Measurements from ENCODE around the gene LRP1B.
A peak's percentile ranks its signal among the peaks of the same experiment; 100 is the strongest.

LRP1B gene

GRCh38 chr2:141068053-141068682, 1062.6 kb downstream of the LRP1B start:
- DNase-seq = no peak

GRCh38 chr2:141065042-141065441, 1065.8 kb downstream of the LRP1B start:
- DNase-seq = no peak

GRCh38 chr2:141063406-141063805, 1067.4 kb downstream of the LRP1B start:
- no peak for DNase-seq

- no peak for DNase-seq
Observed at GRCh38 chr2:141062443-141062842, 1068.4 kb downstream of the LRP1B start.

- DNase-seq = no peak
Observed at GRCh38 chr2:141062031-141062430, 1068.8 kb downstream of the LRP1B start.

GRCh38 chr2:141058556-141058955, 1072.3 kb downstream of the LRP1B start:
- DNase-seq = no peak

- no peak for DNase-seq
Observed at GRCh38 chr2:141055531-141055930, 1075.3 kb downstream of the LRP1B start.

GRCh38 chr2:141048951-141049350, 1081.9 kb downstream of the LRP1B start:
- no peak for DNase-seq

GRCh38 chr2:141041281-141041680, 1089.5 kb downstream of the LRP1B start:
- DNase-seq = no peak

- no peak for DNase-seq
Observed at GRCh38 chr2:141038341-141038740, 1092.5 kb downstream of the LRP1B start.

GRCh38 chr2:141037361-141037760, 1093.5 kb downstream of the LRP1B start:
- no peak for DNase-seq

GRCh38 chr2:141035846-141036420, 1094.9 kb downstream of the LRP1B start:
- no peak for DNase-seq

- DNase-seq = no peak
Observed at GRCh38 chr2:141029428-141030078, 1101.3 kb downstream of the LRP1B start.

GRCh38 chr2:141027221-141027620, 1103.6 kb downstream of the LRP1B start:
- no peak for DNase-seq

- no peak for DNase-seq
Observed at GRCh38 chr2:141021611-141022010, 1109.2 kb downstream of the LRP1B start.

GRCh38 chr2:141021109-141021508, 1109.7 kb downstream of the LRP1B start:
- DNase-seq = no peak

- no peak for DNase-seq
Observed at GRCh38 chr2:141020346-141020745, 1110.5 kb downstream of the LRP1B start.

GRCh38 chr2:141015341-141016047, 1115.3 kb downstream of the LRP1B start:
- DNase-seq = peak; percentile 13 to 71

GRCh38 chr2:141003967-141004657, 1126.7 kb downstream of the LRP1B start:
- DNase-seq = no peak

- no peak for DNase-seq
Observed at GRCh38 chr2:141001750-141002149, 1129.1 kb downstream of the LRP1B start.

- no peak for DNase-seq
Observed at GRCh38 chr2:140998577-140998976, 1132.2 kb downstream of the LRP1B start.

GRCh38 chr2:140998017-140998416, 1132.8 kb downstream of the LRP1B start:
- DNase-seq = no peak

GRCh38 chr2:140994856-140995255, 1136.0 kb downstream of the LRP1B start:
- DNase-seq = no peak
